RWPE2 (cell line): Measurements from ENCODE around the gene MYO6.

Experiments used
- ATAC-seq: fragments of 200-7000 bp; cut with Tn5 transposase; 3 replicates; pipeline ENCODE4 v1.9.1; 2021; ENCODE audit warnings: low read depth
- DNase-seq: peaks from one replicate; pipeline ENCODE4 v3.0.0-alpha.2; 2020; ENCODE audit warnings: low spot score
- H3K27ac ChIP-seq: fragments of 450-650 bp; 2 replicates; pipeline ENCODE4 v1.5.1; 2017; ENCODE audit warnings: mild to moderate bottlenecking; ENCODE audit not compliant: poor library complexity, severe bottlenecking
- H3K27me3 ChIP-seq: fragments of 250-450 bp; sonication (Bioruptor Pico); 2 replicates; pipeline ENCODE4 v1.5.1; 2021; ENCODE audit warnings: mild to moderate bottlenecking, moderate library complexity; ENCODE audit not compliant: insufficient read depth, poor library complexity, severe bottlenecking
- H3K36me3 ChIP-seq: fragments of 250-450 bp; sonication (Bioruptor Pico); 2 replicates; pipeline ENCODE4 v1.5.1; 2020; ENCODE audit warnings: low read depth, mild to moderate bottlenecking, moderate library complexity
- H3K4me1 ChIP-seq: fragments of 250-450 bp; sonication (Bioruptor Pico); 2 replicates; pipeline ENCODE4 v1.5.1; 2021; ENCODE audit warnings: mild to moderate bottlenecking, moderate library complexity; ENCODE audit not compliant: insufficient read depth, poor library complexity, severe bottlenecking
- H3K4me3 ChIP-seq: fragments of 250-450 bp; sonication (Bioruptor Pico); 2 replicates; pipeline ENCODE4 v1.5.1; 2021; ENCODE audit warnings: mild to moderate bottlenecking, moderate library complexity; ENCODE audit not compliant: severe bottlenecking
- H3K9me3 ChIP-seq: fragments of 250-450 bp; sonication (Bioruptor Pico); 2 replicates; pipeline ENCODE4 v1.5.1; 2021; ENCODE audit warnings: mild to moderate bottlenecking, moderate library complexity; ENCODE audit not compliant: severe bottlenecking
- TF ChIP-seq, protein P1 (sequence below): fragments of 450-650 bp; IDR thresholded peaks from one replicate; pipeline ENCODE4 v1.5.1; 2017; ENCODE audit warnings: mild to moderate bottlenecking, moderate library complexity; ENCODE audit not compliant: poor library complexity, severe bottlenecking

Gene MYO6

DNA sequence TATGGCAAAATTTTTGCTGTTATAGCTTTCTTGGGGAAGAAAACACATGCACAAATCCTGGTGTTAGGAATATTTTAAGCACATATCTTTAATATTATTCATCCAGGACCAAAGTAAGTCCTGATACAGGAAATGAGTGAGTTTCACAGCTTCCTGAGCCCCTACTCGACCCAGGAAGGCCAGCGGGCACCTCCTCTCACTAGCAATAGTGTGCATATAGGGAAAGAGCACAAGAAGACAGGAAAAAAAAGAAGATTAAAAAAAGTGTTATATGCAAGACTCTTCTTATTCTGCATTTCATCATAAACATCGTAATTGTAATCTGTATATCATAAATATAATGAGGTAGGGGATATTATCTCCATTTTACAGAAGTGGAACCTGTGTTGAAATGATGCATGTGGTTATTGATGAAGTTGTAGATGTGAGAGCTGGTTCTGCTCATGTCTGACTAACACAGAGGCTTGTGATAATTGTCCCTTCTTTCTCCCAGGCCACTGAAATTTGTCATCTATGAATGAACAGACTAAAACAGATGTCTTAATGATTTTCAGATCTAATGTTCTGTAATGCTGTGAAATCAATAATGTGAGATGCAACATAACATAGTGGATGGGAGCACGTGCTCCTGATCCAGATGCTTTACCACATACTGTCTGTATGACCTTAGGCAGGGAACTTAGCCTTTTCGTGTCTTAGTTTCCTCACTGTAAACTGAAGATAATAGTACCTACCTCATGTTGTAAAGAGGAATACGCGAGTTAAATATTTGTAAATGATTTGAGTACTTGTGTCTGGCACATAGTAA is 101.2 kb downstream of the MYO6 start:
- DNase-seq: no peak
- Histone ChIP-seq H3K9me3 (no peaks in the 10 kb centered on the region), H3K36me3 (peaks cover 3% of the 10 kb centered on the region), H3K27ac (peak overlapping the region; percentile 72), H3K4me1 (peaks cover 25% of the 10 kb centered on the region), H3K4me3 (no peak overlapping the region), H3K27me3 (no peaks in the 10 kb centered on the region)
- peak; percentile 74 for ATAC-seq
- TF ChIP-seq, protein P1, sequence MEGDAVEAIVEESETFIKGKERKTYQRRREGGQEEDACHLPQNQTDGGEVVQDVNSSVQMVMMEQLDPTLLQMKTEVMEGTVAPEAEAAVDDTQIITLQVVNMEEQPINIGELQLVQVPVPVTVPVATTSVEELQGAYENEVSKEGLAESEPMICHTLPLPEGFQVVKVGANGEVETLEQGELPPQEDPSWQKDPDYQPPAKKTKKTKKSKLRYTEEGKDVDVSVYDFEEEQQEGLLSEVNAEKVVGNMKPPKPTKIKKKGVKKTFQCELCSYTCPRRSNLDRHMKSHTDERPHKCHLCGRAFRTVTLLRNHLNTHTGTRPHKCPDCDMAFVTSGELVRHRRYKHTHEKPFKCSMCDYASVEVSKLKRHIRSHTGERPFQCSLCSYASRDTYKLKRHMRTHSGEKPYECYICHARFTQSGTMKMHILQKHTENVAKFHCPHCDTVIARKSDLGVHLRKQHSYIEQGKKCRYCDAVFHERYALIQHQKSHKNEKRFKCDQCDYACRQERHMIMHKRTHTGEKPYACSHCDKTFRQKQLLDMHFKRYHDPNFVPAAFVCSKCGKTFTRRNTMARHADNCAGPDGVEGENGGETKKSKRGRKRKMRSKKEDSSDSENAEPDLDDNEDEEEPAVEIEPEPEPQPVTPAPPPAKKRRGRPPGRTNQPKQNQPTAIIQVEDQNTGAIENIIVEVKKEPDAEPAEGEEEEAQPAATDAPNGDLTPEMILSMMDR: no peak

DNA sequence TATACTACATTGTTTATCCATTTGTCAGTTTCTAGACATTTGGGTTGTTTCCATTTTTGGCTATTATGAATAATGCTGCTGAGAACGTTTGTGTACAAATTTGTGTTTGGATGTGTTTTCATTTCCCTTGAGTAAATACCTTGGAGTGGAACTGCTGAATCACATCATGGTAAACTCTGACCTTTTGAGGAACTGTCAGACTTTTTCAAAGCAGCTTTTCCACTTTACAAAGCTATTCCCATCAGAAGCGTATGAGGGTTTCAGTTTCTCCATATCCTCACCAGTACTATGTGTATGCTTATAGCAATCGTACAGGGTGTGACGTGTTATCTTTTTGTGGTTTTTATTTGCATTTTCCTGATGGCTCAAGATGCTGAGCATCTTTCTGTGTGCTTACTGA is 103.7 kb downstream of the MYO6 start:
- peaks cover 16% of the 10 kb centered on the region for H3K36me3 ChIP-seq
- peaks cover 25% of the 10 kb centered on the region for H3K4me1 ChIP-seq
- DNase-seq (no peak), ATAC-seq (peak; percentile 24; the same call in 1 of the 3 replicates)
- H3K4me3 ChIP-seq: no peak overlapping the region
- H3K27me3 ChIP-seq: no peaks in the 10 kb centered on the region
- H3K9me3 ChIP-seq: no peaks in the 10 kb centered on the region
- TF ChIP-seq, protein P1: no peak
- no peak overlapping the region for H3K27ac ChIP-seq

GRCh38 chr6:75853806-75854205 is 104.8 kb downstream of the MYO6 start:
- TF ChIP-seq, protein P1: no peak
- H3K4me1 ChIP-seq: peaks cover 22% of the 10 kb centered on the region
- H3K9me3 ChIP-seq: no peaks in the 10 kb centered on the region
- no peak overlapping the region for H3K4me3 ChIP-seq
- no peak for ATAC-seq
- H3K36me3 ChIP-seq: peaks cover 21% of the 10 kb centered on the region
- H3K27me3 ChIP-seq: no peaks in the 10 kb centered on the region
- DNase-seq: no peak
- no peak overlapping the region for H3K27ac ChIP-seq

DNA sequence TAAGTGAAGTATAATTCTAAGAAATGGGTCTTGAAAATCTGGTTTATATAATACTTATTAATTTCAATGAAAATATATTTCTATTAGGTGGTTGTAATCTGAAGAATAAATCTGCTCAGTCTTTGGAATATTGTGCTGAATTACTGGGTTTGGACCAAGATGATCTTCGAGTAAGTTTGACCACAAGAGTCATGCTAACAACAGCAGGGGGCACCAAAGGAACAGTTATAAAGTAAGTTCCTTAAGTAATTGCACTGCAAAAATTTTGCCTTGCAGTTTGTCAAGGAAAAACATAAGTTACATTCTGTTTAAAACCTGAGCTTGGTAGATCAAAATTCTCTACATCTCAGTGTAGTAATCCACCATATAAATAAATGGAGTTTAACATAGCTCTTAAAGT is 106.0 kb downstream of the MYO6 start:
- ATAC-seq: peak; percentile 50; the same call in 1 of the 3 replicates
- no peak overlapping the region for H3K27ac ChIP-seq
- no peak for DNase-seq

More for the DNA sequence above, 106.0 kb downstream of the MYO6 start:
- H3K4me1 ChIP-seq: peaks cover 11% of the 10 kb centered on the region
- H3K9me3 ChIP-seq: no peaks in the 10 kb centered on the region
- TF ChIP-seq, protein P1: peak; percentile 50
- peaks cover 21% of the 10 kb centered on the region for H3K36me3 ChIP-seq
- no peak overlapping the region for H3K4me3 ChIP-seq
- no peaks in the 10 kb centered on the region for H3K27me3 ChIP-seq
